ENCODE data around the gene PARD3.

PARD3 gene

GRCh38 chr10:34231441-34232180, 583.5 kb downstream of the PARD3 start:
- no peak for DNase-seq

DNA sequence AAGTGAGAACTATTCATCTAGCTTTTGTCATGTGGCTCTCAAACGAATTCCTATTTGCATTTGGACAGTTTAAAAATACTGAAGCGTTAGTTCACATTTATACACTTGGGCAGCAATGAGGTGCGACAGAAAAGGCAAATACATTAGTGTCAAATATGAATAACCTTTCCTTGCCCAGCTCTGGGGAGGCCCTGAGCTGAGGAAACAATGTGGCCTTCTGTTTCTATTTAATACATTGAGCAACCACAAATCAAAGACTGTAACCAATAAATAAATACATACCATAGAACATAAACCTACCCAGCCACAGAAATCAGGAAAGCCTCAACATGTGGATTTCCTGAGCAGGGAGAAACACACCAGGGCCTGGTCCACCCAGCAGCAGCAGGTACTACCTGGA, 585.2 kb downstream of the PARD3 start:
- peak; percentile 21 for DNase-seq

GRCh38 chr10:34228066-34228465, 587.0 kb downstream of the PARD3 start:
- DNase-seq: no peak

DNA sequence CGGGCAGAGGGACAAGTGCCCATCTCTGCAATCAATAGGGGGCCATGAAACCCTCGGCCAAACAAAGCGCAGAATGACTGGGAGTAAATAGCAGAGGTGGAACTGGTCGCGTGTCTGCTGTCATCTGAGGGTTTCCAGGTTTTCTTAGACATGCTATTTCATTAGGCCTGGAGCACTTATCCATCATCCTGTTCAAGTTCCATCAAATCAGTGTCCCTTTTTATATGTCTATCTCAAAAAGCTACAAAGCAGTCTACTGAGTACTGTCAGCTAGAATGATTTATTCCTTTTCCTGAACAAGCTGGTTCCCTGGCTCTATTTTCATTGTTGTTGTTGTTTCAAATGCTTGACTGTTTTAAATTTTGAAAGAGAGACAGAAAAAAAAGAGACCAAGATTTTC, 590.5 kb downstream of the PARD3 start:
- peak; percentile 10 for DNase-seq

- DNase-seq: no peak
These were observed 591.4 kb downstream of the PARD3 start for GRCh38 chr10:34223658-34224057.

- no peak for DNase-seq
These were observed 592.7 kb downstream of the PARD3 start for GRCh38 chr10:34222359-34222758.

DNA sequence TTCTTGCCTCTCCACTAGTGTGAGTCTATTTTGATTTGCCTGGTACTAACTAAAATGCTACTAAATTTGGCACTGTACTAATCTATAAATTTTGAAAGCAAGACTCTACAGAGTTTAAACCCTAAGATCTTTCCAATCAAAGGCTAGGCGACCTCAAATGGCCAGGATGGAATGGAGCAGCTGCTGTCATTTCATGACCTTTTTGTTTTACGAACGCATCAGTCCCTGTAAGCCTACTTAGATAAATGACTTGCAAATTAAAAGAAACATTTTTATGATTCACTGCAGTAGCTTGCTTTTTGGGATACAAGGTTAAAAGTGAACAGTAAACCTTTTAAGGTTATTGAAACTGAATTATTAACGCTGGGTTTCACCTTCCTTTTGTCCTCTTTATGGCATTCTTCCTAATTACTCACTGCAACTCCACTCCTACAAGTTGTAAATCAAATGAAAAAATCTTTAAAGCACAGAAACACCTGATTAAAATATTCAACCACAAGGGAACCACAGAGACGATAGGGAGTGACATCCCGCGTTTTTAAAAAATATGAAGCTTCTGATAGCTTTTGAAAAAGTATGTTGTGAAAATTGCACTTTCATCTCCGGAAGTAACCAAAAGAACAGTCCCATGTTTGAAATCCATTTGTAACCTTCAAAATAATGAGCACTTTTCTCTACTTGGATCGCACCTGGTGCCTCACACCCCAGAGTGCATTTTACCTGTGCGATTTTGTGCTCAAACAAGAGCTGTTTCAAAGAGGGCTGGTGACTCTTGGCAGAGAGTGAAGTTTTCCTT, 595.1 kb downstream of the PARD3 start:
- no peak for DNase-seq

- peak; percentile 73 for DNase-seq
These were observed 597.6 kb downstream of the PARD3 start for GRCh38 chr10:34217524-34217923.

- DNase-seq: no peak
These were observed 598.6 kb downstream of the PARD3 start for GRCh38 chr10:34216348-34216945.

DNA sequence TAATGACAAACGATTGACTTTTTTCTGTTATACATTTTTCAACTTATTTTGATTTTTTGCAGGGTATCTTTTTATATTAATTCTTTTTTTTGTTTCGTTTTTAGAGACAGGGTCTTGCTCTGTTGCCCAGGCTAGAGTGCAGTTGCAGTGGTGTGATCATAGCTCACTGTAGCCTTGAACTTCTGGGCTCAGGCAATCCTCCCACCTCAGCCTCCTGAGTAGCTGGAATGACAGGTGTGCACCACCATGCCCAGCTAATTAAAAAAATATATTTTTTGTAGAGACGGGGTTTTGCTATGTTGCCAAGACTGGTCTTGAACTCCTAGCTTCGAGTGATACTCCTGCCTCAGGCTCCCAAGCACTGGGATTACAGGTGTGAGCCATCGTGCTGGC, 601.3 kb downstream of the PARD3 start:
- no peak for DNase-seq

DNA sequence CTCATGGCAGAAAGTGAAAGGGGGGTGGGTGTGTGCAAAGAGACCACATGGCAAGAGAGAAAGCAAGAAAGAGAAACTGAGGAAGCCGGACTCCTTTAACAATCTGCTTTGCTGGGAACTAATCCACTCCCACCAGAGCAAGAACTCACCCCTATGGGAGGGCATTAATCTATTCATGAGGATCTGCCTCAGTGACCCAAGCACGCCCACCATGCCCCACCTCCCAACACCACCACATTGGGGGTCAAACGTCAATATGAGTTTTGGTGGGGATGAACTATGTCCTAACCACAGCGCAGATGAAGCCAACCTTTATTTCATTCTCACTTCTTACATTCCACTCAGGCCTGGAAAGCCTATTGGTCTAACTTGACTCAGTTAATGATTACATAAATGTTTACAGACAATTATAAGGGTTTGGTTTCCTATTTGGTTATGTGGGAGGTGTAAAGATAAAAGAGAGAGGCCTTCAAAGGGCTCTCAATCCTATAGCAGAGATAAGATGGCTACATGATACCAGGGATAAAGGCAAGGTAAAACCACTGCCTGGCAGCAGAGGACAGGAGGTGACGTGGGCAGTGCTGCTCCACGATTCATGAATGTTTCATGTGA, 601.8 kb downstream of the PARD3 start:
- DNase-seq: no peak

GRCh38 chr10:34207343-34207742, 607.8 kb downstream of the PARD3 start:
- DNase-seq: no peak

GRCh38 chr10:34206935-34207268, 608.2 kb downstream of the PARD3 start:
- DNase-seq: no peak

- no peak for DNase-seq
These were observed 608.8 kb downstream of the PARD3 start for GRCh38 chr10:34206078-34206934.

DNA sequence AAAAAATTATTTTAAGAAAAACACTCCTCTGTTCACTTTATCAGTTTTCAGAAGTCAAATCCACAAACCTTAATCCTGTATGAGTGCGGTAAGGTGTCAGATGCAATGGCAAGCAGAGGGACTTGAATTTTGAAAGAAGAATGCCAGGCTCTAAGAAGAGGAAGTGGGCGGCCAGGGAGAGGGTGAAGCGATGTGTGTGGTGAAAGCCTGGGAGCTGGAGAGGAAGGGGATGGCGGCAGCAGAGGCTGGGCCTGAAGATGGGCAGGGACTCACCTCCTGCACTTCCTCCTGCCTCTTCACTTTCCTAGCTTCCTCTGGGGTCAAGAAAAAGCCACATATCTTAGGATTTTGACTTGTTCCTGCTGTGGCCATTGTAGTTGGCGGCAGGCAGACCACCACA, 609.6 kb downstream of the PARD3 start:
- no peak for DNase-seq

DNA sequence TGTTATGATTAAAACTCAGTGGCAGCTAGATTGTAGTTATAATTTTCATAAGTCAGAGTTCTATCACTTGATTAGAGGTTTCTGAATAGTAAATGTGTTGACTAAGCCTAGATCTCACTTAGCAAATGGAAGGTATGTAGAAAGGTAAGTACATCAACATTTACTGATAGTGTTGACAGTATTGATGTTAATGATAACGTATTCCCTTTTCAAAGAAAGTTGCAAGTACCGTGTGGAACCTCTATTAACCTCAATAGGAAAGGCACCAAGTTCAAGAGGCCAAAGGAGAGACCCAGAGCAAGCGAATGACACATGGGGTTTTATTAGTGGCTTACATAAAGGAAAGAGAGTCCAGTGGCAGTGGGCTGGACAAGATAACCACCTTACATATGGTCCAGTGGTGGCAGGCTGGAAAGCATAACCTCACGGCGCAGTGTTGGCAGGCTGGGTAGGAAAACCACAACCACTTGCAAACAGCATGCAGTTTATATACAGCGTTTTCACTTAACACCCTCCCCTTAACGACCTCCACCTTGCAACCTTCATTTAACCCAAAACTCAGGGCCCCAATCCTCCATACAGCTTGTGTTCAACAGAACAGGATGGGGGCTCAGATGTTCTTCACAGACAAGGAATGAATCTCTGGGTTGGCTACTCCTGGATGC, 611.0 kb downstream of the PARD3 start:
- DNase-seq: no peak

- DNase-seq: no peak
These were observed 614.7 kb downstream of the PARD3 start for GRCh38 chr10:34200355-34200901.

DNA sequence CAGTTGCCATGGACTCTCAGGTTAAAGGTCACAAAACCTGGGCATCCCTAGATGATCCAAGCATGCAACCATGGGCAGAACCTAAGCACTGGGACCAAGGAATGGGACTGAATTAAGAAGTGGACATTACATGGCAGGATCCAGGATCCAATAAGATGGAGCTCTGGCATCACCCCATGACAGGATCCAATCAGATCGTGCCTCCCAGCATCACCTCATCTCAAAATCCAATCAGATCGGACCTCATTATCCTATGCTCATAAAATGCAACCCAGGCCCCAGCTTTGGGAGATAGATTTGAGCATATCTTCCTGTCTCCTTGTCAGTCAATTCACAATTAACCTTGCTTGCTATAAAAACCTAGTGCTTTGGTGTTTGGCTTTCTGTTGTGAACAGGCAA, 616.1 kb downstream of the PARD3 start:
- DNase-seq: no peak

- no peak for DNase-seq
These were observed 619.0 kb downstream of the PARD3 start for GRCh38 chr10:34196058-34196433.

DNA sequence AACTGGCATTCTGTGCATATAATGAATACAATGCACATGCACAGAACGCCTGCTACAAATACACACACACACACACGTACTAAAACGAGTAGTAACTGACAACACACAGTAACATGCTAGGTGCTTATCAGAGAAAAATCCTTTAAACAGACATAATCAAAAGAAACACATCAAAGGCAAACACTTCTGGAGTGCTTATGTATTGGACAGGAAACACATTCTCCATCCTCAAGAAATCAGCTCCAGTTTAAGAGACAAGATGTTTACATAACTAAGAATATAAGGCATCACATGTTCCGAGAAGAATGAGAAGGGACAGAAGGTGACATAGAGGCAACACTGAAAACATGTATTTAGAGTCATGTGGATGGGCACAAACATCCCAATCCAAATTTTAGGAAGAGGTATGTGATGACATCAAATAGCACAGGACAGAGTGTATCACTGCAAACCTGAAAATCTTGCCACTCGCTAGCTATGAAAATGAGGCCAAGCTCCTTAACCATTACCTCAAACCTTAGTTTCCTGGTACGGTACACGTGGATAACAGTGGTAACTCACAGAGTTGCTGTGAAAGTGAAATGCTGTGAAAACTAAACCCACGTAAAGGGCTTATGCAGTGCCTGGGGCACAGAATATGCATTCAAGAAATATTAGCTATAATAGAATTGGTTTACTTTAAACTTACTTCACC, 619.6 kb downstream of the PARD3 start:
- no peak for DNase-seq

- DNase-seq: no peak
These were observed 621.0 kb downstream of the PARD3 start for GRCh38 chr10:34193931-34194626.
